M059J (cell line): ENCODE data around the gene KCNQ1OT1. TPM values are rescaled to one million over a fixed set of nuclear protein-coding genes. Genes with fewer than 3 reads are reported as not detected.

Experiments used
- DNase-seq: peaks from one replicate; pipeline ENCODE4 v3.0.0-alpha.2; 2012; ENCODE audit warnings: low read depth
- total RNA-seq: library from RNA; depleted of rRNA; stranded (reverse); fragments of >200 nt; shearing (Covaris generic); gene quantifications from 2 replicates; pipeline ENCODE4 v1.2.3, GENCODE V29; 2014

Gene KCNQ1OT1
- total RNA-seq, 1 experiment from 2014 or later, result 0.47 TPM

DNA sequence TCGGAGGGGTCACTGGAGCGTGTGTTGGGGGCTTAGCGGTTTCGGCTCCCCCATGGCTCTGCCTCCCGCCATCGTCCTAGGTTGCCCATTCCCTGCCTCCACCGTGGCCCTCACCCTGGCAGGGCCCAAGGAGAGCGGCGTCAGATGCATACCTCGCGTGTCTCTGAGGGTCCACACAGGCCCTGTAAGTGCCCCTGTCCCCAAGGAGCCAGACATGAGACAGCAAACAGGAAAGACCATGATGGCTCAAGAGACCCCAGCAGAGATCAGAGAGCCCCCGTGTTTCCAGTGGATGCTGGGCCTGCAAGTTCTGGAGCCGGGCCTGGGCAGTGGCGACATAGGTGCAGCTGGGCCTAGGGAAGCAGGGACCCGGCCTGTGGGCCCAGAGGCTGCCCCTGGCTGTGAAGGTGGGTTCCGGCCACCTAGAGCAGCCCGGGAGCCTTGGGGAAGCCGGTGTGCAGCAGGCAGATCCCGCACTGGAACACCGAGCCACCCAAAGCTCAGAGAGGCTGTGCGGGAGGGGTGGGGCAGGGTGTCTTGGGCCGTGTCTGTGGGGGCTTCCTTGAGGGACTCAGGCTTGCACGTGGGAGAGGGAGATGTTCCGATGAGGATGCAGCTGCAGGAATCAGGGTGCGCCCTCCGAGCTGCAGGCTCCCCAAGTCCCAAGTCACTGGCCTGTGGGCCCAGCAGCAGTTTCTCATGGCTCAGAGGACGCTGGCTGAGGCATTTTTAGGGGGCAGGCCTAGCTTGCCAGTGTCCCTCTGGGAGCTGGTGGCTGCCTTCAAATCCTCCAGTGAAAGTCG is 126.4 kb downstream of the KCNQ1OT1 start:
- no peak for DNase-seq

DNA sequence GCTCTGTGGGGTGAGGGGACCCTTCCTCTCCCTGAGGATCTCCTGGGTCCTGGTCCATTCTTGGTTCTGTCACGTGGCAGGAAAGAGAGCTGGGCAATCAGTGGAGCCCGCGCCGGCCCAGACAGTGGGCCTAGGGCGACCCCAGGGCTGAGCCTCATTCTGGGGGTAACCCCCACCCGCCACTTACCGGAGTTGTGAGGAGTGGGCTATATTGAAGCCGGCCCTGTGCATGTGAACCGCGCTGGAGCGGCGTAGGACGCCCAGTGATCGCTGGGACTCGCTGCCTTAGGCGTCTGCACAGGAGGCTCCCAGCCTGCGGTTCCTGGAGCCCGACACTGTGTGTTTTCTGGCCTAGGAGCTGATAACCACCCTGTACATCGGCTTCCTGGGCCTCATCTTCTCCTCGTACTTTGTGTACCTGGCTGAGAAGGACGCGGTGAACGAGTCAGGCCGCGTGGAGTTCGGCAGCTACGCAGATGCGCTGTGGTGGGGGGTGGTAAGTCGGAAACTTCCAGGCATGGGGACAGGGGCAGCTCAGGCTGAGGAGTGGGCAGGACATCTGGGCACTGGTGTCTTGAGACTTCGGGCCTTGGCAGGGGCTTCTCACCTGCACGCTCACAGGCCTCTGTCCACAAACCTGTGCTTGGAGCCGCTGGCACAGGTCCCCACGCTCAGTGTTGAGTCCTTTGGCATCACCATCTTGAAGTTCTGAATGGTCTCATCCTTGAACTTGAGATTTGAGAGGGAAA is 127.1 kb downstream of the KCNQ1OT1 start:
- no peak for DNase-seq

DNA sequence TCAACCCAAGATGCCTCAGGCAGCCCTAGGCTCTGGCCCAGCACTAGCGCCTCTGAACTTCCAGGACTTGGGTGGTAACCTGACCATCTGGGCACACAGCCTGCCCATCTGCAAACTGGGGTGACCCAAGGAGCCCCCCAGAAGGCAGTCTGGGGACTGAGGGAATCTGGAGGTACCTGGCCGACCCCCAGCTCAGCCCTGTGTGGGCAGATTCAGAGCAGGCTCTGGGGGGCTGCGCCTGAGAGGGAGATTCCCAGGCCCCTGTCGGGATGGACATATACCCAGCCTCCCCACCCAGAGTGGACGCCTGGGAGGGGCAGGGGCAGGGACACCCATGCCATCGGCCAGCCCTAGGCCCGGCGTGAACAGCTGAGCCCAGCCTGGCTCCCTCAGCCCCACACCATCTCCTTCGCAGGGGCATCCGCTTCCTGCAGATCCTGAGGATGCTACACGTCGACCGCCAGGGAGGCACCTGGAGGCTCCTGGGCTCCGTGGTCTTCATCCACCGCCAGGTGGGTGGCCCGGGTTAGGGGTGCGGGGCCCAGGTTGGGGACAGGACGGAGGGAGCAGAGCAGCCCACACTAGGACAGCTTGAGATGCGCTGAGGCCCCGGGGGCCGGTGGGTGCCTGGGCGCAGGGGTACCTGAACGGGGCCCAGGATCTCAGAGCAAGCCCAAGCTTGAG is 128.1 kb downstream of the KCNQ1OT1 start:
- DNase-seq, result no peak

DNA sequence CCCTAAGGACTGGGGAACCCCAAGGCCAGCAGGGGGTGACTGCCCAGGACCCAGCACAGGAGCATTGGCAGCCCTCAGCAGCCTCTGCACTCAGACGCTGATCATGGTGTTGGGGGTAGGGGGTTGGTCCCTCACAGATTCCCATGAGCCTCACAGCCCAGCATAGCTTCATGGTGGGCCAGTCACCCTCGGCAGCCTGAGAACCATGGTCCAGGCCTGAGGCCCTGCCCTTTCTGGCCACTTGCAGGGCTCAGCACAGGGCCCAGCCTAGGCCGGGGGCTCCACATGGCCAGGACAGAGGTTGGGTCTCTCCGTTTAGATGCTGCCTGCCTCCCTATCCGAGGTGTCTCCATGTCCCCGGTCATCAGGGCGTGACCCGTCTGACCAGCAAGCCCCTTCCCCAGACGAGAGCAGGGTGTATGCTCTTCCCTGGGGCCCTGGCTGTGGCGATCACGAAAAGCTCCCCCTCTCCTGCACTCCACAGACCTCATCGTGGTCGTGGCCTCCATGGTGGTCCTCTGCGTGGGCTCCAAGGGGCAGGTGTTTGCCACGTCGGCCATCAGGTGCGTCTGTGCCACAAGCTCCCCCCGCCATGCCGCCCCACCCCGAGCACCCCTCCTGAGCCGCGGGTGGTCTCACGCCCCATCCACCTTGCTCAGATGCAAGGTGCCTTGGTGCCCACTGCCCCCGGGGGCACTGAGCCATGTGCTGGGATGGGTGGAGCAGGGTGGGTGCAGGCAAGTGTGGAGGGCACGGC is 128.8 kb downstream of the KCNQ1OT1 start:
- no peak for DNase-seq

DNA sequence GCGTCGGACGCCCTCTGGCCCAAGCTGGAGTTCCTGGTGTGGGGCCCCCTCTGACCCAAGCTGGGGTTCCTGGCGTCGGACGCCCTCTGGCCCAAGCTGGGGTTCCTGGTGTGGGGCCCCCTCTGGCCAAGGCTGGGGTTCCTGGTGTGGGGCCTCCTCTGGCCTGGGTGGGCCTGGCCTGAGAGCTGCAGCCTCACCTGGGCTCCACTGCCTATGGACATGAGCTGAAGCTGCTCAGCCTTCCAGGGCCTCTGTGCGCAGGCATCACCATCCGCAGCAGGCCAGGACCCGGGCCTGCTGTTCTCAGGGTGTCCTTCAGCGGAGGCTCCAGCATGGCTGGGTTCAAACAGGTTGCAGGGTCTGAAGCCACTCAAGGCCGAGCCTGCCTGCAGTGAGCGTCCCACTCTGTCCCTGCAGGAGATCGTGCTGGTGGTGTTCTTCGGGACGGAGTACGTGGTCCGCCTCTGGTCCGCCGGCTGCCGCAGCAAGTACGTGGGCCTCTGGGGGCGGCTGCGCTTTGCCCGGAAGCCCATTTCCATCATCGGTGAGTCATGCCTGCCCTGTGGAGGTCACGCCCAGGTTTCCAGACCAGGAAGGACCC is 129.5 kb downstream of the KCNQ1OT1 start:
- DNase-seq, result no peak

DNA sequence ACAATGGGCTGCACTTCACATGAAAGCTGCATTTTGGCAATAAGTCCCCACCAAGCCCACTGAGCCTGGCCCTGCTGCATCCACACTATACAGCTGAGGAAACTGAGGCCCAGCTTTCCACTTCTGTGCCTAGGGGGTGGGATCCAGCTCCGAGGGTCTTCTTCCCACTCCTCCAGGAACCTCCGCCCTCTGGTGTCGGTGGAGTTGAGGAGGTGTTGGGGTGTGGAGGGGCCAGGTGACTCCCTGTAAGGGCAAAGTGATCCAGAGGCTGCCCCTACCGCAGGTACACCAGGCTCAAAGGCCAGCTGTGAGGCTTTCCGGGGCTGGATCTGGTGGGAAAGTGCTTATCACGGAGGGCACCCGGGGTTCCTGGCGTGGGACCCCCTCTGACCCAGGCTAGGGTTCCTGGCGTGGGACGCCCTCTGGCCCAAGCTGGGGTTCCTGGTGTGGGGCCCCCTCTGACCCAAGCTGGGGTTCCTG is 130.0 kb downstream of the KCNQ1OT1 start:
- DNase-seq, result no peak

DNA sequence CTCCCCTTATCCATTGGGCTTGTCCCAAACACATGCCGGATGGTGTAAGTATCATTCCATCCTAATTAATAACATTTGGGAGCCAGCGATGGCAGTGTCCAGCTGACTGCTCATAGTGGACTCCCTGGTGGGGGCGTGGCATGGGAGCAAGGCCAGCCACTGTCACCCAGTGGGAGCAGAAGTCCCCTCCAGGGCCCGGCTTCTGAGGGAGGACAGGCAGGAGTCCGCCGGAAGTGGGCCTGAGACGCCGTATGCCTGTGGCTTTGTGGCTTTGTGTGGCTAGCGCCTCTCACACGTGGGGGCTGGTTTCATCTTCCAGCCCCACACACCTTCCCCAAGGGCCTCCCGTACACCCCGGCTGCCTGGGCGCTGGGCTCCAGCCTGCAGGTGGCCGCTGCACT is 130.5 kb downstream of the KCNQ1OT1 start:
- DNase-seq, result peak; percentile 7

DNA sequence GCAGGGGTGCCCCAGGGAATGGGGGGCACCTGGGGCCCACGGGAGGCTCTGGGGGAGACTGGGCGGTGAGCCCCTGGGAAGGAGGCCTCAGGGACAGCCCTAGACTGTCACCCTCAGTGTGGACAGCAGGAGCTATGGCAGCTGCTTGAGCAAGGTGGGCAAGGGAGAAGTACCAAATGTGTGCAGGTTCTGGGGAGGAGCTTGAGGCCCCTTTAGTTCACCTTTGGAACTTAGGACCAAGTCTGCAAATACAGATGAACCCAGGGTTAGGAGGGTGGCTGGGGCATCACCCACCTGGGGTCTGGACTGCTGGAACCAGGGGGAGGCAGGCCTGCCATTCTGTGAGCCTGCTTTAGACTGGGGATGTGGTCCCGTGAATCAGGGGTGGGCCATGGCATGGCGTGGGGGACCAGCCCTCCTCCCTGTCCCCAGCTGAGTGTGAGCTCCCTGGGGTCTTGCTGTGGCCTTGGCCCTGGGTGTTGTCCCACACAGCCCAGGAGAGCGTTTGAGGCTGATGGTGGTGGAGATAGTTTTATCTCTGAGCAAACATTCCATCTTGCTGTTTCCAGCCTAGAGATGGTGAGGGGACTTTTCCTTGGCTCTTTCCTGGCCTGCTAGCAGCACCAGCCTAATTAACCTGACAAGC is 132.6 kb downstream of the KCNQ1OT1 start:
- DNase-seq, result no peak

DNA sequence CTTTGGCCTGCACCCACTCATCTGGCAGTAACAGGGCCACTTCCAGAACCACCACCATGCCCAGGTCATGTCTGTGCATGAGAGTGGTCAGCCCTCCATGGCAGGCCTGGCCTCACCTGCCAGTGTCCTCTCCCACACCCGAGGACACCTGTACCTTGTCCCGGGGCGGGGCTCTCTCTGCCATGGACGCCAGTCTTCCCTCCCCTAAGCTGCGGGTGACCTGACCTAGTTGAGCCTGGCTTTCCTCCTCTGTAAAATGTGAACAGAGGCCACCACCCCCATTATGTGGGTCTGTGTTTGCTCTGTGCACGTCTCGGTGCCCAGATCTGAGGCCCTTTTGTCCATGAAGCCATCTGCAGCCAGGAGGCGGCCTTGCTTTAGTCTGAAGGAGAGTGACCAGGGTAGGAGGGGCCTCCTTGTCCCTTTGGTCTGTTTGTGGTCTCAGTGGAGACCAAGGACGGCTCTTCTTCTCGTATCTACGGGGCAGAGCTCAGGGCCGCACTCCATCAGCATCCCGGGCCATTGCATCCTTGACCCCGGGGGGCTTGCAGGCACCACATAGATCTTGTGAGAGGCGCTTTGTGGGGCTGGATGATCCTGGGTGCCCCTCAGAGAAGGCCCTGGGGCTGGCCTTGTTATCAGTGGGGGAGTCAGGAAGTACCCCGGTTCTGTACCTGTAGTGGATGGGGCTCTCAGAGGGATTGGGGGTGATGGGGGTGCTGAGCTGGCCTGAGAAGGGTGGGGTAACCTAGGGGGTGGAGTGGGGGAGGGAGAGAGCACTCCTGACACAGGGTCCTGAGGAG is 133.4 kb downstream of the KCNQ1OT1 start:
- no peak for DNase-seq

DNA sequence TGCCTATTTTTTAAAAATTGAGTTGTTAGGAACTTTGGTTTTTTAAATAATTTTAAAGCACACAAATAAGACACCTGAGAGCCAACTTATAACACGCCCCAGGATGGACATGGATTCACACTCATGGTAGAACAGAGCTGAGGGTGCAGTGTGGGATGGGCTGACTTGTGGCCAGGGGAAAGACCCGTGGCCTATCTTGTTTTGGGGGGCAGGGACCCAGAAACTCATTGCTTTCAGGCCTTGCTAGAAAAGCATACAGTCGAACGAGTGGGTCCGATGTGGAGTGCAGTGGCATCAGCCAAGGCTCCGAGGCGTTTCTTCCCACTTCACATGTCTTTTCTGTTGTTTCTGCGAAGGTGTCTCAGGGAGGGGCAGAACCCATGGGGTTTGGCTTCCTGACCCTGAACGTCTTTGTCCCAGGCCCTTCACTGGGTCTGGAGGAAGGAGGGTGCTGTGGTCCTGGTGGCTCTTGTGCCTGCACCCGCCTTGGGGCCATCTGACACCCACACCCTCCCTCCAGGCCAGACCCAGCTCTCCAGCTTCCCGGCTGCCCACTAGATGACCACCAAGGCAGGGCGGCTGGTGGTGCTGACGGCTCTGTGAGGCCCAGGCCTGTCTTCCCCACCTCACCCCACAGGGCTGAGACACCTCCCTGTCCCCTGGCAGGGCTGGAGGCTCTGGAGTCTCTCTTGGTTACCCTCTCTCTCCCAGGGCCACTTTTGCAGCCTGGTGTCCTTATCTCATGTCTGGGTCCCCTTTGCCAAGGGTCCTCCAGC is 134.2 kb downstream of the KCNQ1OT1 start:
- no peak for DNase-seq

DNA sequence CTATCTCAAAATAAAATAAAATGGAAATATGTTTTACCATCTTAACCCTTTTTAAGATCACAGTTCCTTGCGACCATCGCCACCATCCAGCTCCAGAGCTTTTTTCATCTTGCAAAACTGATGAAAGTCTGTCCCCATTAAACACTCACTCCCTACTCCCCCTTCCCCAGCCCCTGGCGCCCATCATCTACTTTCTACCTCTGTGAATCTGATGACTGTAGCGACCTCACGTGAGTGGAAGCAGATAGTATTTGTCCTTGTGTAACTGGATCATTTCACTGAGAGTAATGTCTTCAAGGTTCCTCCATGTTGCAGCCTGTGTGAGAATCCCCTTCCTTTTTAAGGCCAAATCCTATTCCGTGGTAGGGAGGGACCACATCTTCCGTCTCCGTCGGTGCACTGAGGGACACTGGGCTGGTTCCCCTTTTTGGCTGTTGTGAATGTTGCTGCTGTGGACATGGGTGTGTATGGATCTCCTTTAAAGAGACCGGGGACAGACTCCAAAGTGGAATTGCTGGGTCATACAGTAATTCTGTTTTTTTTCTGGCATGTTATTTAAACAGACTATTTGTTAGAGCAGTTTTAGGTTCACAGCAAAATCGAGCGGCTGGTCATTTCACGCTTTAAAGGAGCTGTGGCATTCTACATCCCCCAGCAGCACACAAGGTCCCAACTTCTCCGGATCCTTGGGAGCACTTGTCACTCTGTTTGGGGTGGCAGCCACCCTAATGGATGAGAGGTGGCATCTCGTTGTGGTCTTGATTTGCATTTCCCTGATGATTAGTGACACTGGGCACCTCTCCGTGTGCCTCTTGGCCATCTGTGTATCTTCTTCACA is 135.0 kb downstream of the KCNQ1OT1 start:
- DNase-seq, result no peak

DNA sequence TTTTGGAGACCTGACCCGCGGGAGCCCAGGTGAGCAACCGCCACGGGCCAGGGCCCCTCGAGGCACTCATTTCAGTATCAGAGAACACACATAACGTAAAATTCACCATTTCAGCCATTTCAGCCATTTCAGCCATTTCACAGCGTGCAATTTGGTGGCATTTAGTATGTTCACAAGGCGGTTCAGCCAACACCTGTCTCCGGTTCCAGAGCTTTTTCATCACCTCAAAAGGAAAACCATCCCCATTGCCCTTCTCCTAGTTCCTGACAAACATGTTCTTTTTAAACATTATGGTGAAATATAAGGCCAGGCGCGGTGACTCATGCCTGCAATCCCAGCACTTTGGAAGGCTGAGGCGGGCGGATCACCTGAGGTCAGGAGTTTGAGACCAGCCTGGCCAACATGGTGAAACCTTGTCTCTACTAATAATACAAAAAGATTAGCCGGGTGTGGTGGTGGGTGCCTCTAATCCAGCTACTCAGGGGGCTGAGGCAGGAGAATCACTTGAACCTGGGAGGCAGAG is 135.7 kb downstream of the KCNQ1OT1 start:
- no peak for DNase-seq

DNA sequence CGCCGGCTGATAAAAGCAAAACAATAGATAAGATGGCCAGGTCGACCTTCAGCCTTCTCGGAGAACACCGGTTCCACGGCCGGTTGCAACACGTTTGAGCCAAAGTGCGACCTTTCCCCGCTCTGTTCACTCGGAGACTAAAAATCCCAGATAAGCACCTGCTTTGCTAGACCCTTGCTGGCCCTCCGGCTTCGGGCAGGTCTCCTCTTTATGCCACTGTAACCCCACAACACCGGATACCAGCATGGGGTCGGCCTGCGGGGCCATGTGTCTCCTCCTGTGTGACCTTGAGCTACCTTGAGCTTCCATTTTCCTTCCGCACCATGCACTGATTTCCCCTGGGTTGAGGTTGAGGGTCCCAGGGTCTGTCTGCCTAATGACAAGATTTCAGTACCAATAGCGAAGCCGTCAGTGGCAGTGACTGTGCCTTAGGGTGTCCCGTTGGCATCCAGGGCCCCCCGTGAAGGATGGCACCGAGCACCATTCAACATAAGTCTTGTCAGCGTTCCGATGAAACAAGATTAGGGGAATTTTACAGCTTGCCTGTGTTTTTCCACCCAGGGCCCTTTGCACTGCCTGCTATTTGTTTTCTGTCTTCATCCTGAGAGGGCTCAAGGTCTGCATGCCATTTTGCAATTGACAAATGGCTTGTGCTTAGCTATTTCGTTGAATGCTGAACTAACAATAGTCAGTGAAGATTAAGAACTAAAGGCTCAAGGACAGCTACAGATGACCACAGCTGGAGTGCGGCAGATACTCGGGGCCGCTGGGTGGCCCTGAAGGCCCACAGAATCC is 136.4 kb downstream of the KCNQ1OT1 start:
- no peak for DNase-seq

DNA sequence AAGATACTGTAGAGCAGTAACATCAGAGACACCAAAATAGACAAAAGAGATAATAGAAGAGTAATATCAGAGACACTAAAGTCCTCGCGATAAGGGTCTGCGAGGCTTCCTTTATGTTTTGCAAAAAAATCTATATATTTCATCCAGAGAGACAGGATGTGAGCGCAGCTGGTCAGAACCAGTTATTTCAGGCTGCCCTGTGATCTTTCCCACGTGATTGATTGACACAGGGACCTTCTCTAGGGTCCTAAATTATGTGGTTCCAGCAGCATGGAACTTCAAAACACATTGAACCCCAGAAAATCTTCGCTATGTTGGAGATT is 136.9 kb downstream of the KCNQ1OT1 start:
- no peak for DNase-seq

DNA sequence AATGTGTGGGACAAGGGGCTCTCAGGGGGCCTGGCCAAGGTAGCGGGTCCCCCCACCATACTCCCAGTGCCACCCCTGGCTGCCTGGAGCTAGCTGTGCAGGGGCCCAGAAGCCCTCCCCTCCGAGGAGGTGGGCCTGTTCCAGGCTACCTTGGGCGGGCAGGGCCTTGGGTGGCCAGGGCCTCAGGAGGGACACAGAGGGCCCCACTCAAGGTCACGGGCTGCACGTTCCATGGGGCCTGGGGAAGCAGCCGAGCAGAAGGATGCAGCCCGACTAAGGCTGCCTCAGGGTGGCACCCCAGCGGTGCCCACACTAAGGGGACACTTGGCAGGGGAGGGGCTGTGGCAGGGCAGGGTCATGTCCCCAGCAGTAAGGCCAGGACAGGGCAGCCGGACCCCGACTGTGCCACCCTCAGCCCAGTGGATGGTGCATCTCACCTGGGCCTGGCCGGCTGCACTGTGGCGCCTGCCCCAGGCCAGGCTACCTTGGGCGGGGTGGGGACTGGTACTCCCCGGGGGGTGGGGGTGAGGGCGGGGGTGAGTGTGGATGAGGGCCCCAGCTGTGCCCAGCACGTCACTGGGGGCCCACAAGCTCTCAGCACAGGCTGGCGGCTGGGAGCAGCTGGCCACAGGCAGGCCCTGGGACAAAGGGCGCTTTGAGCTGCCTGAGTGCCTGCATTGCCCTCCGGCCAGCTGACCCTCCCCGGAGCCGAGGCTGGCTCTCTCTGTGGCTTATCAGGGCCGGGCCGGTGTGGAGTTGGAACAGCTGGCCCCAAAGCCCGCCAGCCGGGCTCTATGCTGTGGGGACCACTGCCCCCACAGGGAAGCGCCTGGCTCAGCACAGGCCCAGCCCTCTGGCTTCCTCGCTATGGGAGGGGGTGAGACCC is 137.9 kb downstream of the KCNQ1OT1 start:
- DNase-seq, result no peak
